OCI-LY7 (cell line): ENCODE data around the gene MFAP1. TPM values are rescaled to one million over a fixed set of nuclear protein-coding genes. Genes with fewer than 3 reads are reported as not detected.
A peak's percentile ranks its signal among the peaks of the same experiment; 100 is the strongest.
"Not testable (repeated sequence)": the region's sequence is repeated elsewhere in the genome, so short reads cannot be mapped to it uniquely, and the experiment has no call there.

Source experiments
- BruUV-seq: library from RNA; stranded (reverse); fragments of 400-500 nt; replicated peaks from 2 replicates; lab custom pipeline; 2021; lab: Mats Ljungman, UMichigan
- CTCF ChIA-PET: fragments of 300-600 bp; sonication (Branson Sonifier 250); formaldehyde crosslinking; loops from one replicate; lab custom pipeline; 2022; ENCODE audit warnings: antibody characterized with exemption; ENCODE audit not compliant: unreplicated experiment; lab: Charles Lee
- POLR2A ChIA-PET: fragments of 300-600 bp; sonication (Branson Sonifier 250); formaldehyde crosslinking; loops from one replicate; lab custom pipeline; 2022; ENCODE audit warnings: antibody characterized with exemption; lab: Charles Lee
- DNase-seq: peaks from one replicate; pipeline ENCODE4 v3.0.0-alpha.2; 2015; ENCODE audit warnings: low spot score
- H2AFZ ChIP-seq: fragments of 200-600 bp; sonication (generic), shearing (Covaris generic); 2 replicates; pipeline ENCODE4 v1.6.1; 2014; ENCODE audit warnings: mild to moderate bottlenecking, antibody characterized with exemption, low read length, moderate library complexity
- H3K27ac ChIP-seq: fragments of 200-600 bp; sonication (generic); 2 replicates; pipeline ENCODE4 v1.5.1; 2014; ENCODE audit warnings: mixed run types, low read depth, mild to moderate bottlenecking, moderate library complexity, low read length, inconsistent platforms; ENCODE audit not compliant: poor library complexity, severe bottlenecking
- H3K36me3 ChIP-seq: fragments of 200-600 bp; sonication (generic); 2 replicates; pipeline ENCODE4 v1.6.1; 2014; ENCODE audit warnings: mild to moderate bottlenecking, antibody characterized with exemption, low read length, moderate library complexity, mixed read lengths; ENCODE audit not compliant: insufficient read depth
- H3K4me1 ChIP-seq: fragments of 200-600 bp; sonication (generic); 2 replicates; pipeline ENCODE4 v1.5.1; 2014; ENCODE audit warnings: mild to moderate bottlenecking, low read length; ENCODE audit not compliant: insufficient read depth, poor library complexity, severe bottlenecking
- H3K4me2 ChIP-seq: fragments of 200-600 bp; sonication (generic); 2 replicates; pipeline ENCODE4 v1.6.1; 2014; ENCODE audit warnings: mild to moderate bottlenecking, low read length
- H3K4me3 ChIP-seq: fragments of 200-600 bp; sonication (generic); 2 replicates; pipeline ENCODE4 v1.5.1; 2014; ENCODE audit warnings: mild to moderate bottlenecking, low read depth, low read length; ENCODE audit not compliant: poor library complexity, severe bottlenecking
- H3K79me2 ChIP-seq: fragments of 200-600 bp; sonication (generic); 2 replicates; pipeline ENCODE4 v1.6.1; 2016; ENCODE audit warnings: low read depth, mild to moderate bottlenecking, low read length, moderate library complexity, mixed read lengths; ENCODE audit not compliant: insufficient read depth
- H3K9me2 ChIP-seq: fragments of 200-600 bp; sonication (generic); 2 replicates; pipeline ENCODE4 v1.6.1; 2016; ENCODE audit warnings: mild to moderate bottlenecking, low read length, mixed read lengths; ENCODE audit not compliant: insufficient read depth
- H3K9me3 ChIP-seq: fragments of 200-600 bp; sonication (generic); 2 replicates; pipeline ENCODE4 v1.6.1; 2014; ENCODE audit warnings: mild to moderate bottlenecking, mixed run types, low read length, mixed read lengths
- H4K20me1 ChIP-seq: fragments of 200-600 bp; sonication (generic); 2 replicates; pipeline ENCODE4 v1.6.1; 2014; ENCODE audit warnings: mild to moderate bottlenecking, antibody characterized with exemption, low read length, moderate library complexity, mixed read lengths; ENCODE audit not compliant: insufficient read depth
- EZH2phosphoT487 ChIP-seq: fragments of 200-600 bp; sonication (generic); IDR thresholded peaks from 2 replicates; pipeline ENCODE4 v1.6.1; 2018; ENCODE audit warnings: low read depth, borderline replicate concordance, mild to moderate bottlenecking, mixed run types, antibody characterized with exemption, low read length, moderate library complexity, mixed read lengths
- intact Hi-C: fragments of 100-400 bp; cut with micrococcal nuclease; formaldehyde crosslinking; loops from one replicate; pipeline ENCODE4 v1.10.0; 2022; ENCODE audit not compliant: unreplicated experiment
- total RNA-seq, 2 experiments: library from RNA; depleted of rRNA in 1 of 2; stranded (reverse); fragments of >200 nt in 1 of 2; shearing (Covaris generic) in 1 of 2; gene quantifications; 2 replicates each; pipeline ENCODE4 v1.2.3, GENCODE V29; 2014 to 2022
- TF ChIP-seq, protein P1 (sequence below): fragments of 200-600 bp; sonication (generic); conservative IDR thresholded peaks from 2 replicates; pipeline ENCODE4 v1.5.1; 2014; ENCODE audit warnings: mild to moderate bottlenecking, antibody characterized with exemption, low read length, moderate library complexity, mixed read lengths

Gene MFAP1
- total RNA-seq, 2 experiments from 2014 or later = 25.3 to 72.1 TPM

DNA sequence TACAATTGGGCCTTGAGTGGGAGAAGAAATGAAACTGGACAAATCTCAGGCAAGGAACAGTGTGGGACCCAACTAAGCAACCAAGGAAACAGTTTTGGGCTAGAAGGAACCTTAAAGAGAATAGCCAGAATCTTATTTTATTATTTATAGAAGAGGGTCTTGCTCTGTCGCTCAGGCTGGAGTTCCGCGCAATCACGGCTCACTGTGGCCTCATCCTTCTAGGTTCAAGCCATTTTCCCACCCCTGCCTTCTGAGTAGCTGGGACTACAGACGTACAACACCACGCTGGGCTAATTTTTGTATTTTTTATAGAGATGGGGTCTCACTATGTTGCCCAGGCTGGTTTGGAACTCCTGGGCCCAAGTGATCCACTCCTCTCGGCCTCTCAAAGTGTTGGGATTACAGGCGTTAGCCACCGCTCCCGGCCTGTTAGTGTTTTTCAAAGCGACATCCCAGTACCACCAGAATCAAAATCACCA, 1.6 kb upstream of the MFAP1 start:
- Histone ChIP-seq H2AFZ (no peak overlapping the region), H4K20me1 (peaks cover 9% of the 10 kb centered on the region), H3K4me1 (peaks cover 54% of the 10 kb centered on the region), H3K4me3 (peak overlapping the region; percentile 95), H3K4me2 (peak overlapping the region; percentile 64; the same call in 1 of the 2 replicates), H3K27ac (peak overlapping the region; percentile 86), H3K36me3 (peaks cover 54% of the 10 kb centered on the region), H3K9me2 (no peaks in the 10 kb centered on the region), H3K9me3 (no peaks in the 10 kb centered on the region; the same call in 1 of the 2 replicates), H3K79me2 (peaks cover 95% of the 10 kb centered on the region)
- ChIA-PET POLR2A (interaction anchor here (1.1 to 9.7 kb wide), 3 partner anchors 15 to 36 kb away, joined by 3 to 150 read pairs (median 47); partner anchors contain the start of gene SERF2), CTCF (no interaction called here)
- no TSS peak for BruUV-seq
- DNase-seq = no peak
- TF ChIP-seq EZH2phosphoT487 = no peak
- TF ChIP-seq, protein P1, sequence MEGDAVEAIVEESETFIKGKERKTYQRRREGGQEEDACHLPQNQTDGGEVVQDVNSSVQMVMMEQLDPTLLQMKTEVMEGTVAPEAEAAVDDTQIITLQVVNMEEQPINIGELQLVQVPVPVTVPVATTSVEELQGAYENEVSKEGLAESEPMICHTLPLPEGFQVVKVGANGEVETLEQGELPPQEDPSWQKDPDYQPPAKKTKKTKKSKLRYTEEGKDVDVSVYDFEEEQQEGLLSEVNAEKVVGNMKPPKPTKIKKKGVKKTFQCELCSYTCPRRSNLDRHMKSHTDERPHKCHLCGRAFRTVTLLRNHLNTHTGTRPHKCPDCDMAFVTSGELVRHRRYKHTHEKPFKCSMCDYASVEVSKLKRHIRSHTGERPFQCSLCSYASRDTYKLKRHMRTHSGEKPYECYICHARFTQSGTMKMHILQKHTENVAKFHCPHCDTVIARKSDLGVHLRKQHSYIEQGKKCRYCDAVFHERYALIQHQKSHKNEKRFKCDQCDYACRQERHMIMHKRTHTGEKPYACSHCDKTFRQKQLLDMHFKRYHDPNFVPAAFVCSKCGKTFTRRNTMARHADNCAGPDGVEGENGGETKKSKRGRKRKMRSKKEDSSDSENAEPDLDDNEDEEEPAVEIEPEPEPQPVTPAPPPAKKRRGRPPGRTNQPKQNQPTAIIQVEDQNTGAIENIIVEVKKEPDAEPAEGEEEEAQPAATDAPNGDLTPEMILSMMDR = no peak
- intact Hi-C loops = no loop called here

DNA sequence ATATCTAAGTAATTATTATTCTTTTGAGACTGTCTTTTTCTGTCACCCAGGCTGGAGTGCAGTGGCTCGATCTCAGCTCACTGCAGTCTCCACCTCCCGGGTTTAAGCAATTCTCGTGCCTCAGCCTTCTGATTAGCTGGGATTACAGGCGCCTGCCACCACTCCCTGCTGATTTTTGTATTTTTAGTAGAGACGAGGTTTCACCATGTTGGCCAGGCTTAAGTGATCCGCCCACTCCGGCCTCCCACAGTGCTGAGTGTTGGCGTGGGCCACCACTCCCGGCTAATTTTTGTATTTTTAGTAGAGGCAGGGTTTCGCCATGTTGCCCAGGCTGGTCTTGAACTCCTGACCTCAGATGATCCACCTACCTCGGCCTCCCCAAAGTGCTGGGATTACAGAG, 815 bp upstream of the MFAP1 start:
- peak overlapping the region; percentile 94 for H3K4me3 ChIP-seq
- intact Hi-C loops, CTCF ChIA-PET, BruUV-seq, H3K9me2 ChIP-seq, H3K9me3 ChIP-seq, H4K20me1 ChIP-seq, H2AFZ ChIP-seq, DNase-seq: not testable (repeated sequence)
- H3K36me3 ChIP-seq = peaks cover 54% of the 10 kb centered on the region
- peak overlapping the region; percentile 86 for H3K27ac ChIP-seq
- POLR2A ChIA-PET = interaction anchor here (0.8 to 9.7 kb wide), 9 partner anchors 12 to 465 kb away, joined by 3 to 150 read pairs (median 5); partner anchors contain the start of genes ELL3 and SERF2
- H3K79me2 ChIP-seq = peaks cover 95% of the 10 kb centered on the region
- peaks cover 50% of the 10 kb centered on the region for H3K4me1 ChIP-seq
- peak overlapping the region; percentile 64 for H3K4me2 ChIP-seq

DNA sequence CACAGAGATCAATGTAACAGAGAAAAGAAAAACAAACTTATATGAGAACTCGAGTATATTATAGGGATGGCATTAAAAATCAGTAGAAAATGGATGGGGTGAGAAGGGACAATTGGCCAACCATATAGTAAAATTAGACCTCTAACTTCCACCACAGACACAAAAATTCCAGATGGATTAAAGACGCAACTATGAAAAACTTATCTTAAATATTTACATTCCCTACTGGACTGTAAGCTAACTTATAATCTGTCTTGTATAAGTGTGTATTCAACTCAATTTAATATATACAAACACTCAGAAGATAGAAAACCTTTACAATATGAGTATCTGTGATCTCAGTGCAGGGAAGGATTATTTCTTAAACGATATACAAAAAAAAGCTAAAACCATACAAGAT, 3.0 kb downstream of the MFAP1 start:
- H3K27ac ChIP-seq = peak overlapping the region; percentile 35
- peaks cover 48% of the 10 kb centered on the region for H3K4me1 ChIP-seq
- H3K36me3 ChIP-seq = peaks cover 56% of the 10 kb centered on the region
- intact Hi-C loops = no loop called here
- no peak for DNase-seq
- H2AFZ ChIP-seq = no peak overlapping the region
- H3K4me3 ChIP-seq = peak overlapping the region; percentile 55
- peaks cover 94% of the 10 kb centered on the region for H3K79me2 ChIP-seq
- H4K20me1 ChIP-seq = peaks cover 9% of the 10 kb centered on the region; the same call in 1 of the 2 replicates
- TF ChIP-seq, protein P1 = no peak
- no peak for TF ChIP-seq EZH2phosphoT487
- no TSS peak for BruUV-seq
- no peaks in the 10 kb centered on the region; the same call in 1 of the 2 replicates for H3K9me3 ChIP-seq
- CTCF ChIA-PET = no interaction called here
- H3K4me2 ChIP-seq = peak overlapping the region; percentile 54
- no peaks in the 10 kb centered on the region for H3K9me2 ChIP-seq
- POLR2A ChIA-PET = interaction anchor here (0.6 to 9.7 kb wide), 9 partner anchors 9 to 891 kb away, joined by 3 to 150 read pairs (median 6); partner anchors contain the start of genes HYPK and SERINC4

DNA sequence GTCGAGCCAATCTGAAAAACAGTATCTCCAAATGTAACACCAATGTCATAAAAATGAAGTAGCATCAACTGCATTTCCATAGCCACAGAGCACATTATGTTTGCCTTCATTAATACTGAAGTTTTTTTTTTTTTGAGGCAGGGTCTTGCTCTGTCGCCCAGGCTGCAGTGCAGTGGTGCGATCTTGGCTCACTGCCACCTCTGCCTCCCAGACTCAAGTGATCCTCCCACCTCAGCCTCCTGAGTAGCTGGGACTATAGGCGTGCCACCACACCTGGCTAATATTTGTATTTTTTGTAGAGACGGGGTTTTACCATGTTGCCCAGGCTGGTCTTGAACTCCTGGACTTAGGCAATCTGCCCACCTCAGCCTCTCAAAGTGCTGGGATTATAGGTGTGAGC, 9.4 kb downstream of the MFAP1 start:
- H3K4me3 ChIP-seq, H2AFZ ChIP-seq, DNase-seq, intact Hi-C loops, CTCF ChIA-PET, H3K9me3 ChIP-seq, POLR2A ChIA-PET, H4K20me1 ChIP-seq, H3K4me2 ChIP-seq, H3K9me2 ChIP-seq, BruUV-seq, H3K27ac ChIP-seq: not testable (repeated sequence)
- H3K36me3 ChIP-seq = peaks cover 96% of the 10 kb centered on the region
- peaks cover 41% of the 10 kb centered on the region for H3K79me2 ChIP-seq
- peaks cover 17% of the 10 kb centered on the region for H3K4me1 ChIP-seq
